GM19397 (cell line): ENCODE data around the gene CANX.
"Not testable (repeated sequence)": the region's sequence is repeated elsewhere in the genome, so short reads cannot be mapped to it uniquely, and the experiment has no call there.

ENCODE experiments used
- ATAC-seq: cut with Tn5 transposase; IDR thresholded peaks from one replicate; pipeline ENCODE4 v1.9.1; 2021; ENCODE audit warnings: mild to moderate bottlenecking, moderate library complexity; ENCODE audit not compliant: unreplicated experiment

The CANX gene

GRCh38 chr5:179698935-179699615 lies at the start of gene CANX:
Gene CANX (plus strand): TSS chr5:179698967. CDS start chr5:179705682, 6,715 bp downstream.
- ATAC-seq = peak; percentile 14

- not testable (repeated sequence) for ATAC-seq
Measured at GRCh38 chr5:179649166-179649703, 49.5 kb upstream of the CANX start.

- not testable (repeated sequence) for ATAC-seq
Measured at GRCh38 chr5:179650245-179650644, 48.5 kb upstream of the CANX start.

- not testable (repeated sequence) for ATAC-seq
Measured at GRCh38 chr5:179653135-179653534, 45.6 kb upstream of the CANX start.

GRCh38 chr5:179657302-179658178 lies 41.2 kb upstream of the CANX start:
- ATAC-seq = peak; percentile 95

- ATAC-seq = peak; percentile 57
Measured at GRCh38 chr5:179658179-179658856, 40.4 kb upstream of the CANX start.

- not testable (repeated sequence) for ATAC-seq
Measured at GRCh38 chr5:179661647-179662046, 37.1 kb upstream of the CANX start.

GRCh38 chr5:179668391-179668790 lies 30.4 kb upstream of the CANX start:
- ATAC-seq = no peak

GRCh38 chr5:179678223-179679013 lies 20.3 kb upstream of the CANX start:
- peak; percentile 94 for ATAC-seq

- ATAC-seq = peak; percentile 35
Measured at GRCh38 chr5:179679014-179679674, 19.6 kb upstream of the CANX start.

GRCh38 chr5:179680014-179680779 lies 18.6 kb upstream of the CANX start:
- no peak for ATAC-seq

- ATAC-seq = no peak
Measured at GRCh38 chr5:179680780-179681401, 17.9 kb upstream of the CANX start, which contains the start of gene CBY3. Gene CBY3 (minus strand): TSS chr5:179681034. CDS start chr5:179680918, 116 bp downstream.

GRCh38 chr5:179689212-179689611 lies 9.6 kb upstream of the CANX start:
- not testable (repeated sequence) for ATAC-seq

- ATAC-seq = no peak
Measured at GRCh38 chr5:179694561-179694960, 4.2 kb upstream of the CANX start.

GRCh38 chr5:179696603-179697002 lies 2.2 kb upstream of the CANX start:
- no peak for ATAC-seq

- ATAC-seq = no peak
Measured at GRCh38 chr5:179697108-179697507, 1.7 kb upstream of the CANX start.

- not testable (repeated sequence) for ATAC-seq
Measured at GRCh38 chr5:179697543-179697942, 1.2 kb upstream of the CANX start.
